Activated B cell treated with CpG ODN at 0.5 μM for 24 hours (primary cell): ENCODE results near the gene FLOT2. TPM values are rescaled to one million over a fixed set of nuclear protein-coding genes. Genes with fewer than 3 reads are reported as not detected.

Experiments used
- ATAC-seq: fragments of 200-7000 bp; cut with Tn5 transposase; one replicate; pipeline ENCODE4 v1.10.0; 2021; ENCODE audit warnings: low read depth, mild to moderate bottlenecking, moderate library complexity
- CTCF ChIA-PET: fragments of 350-600 bp; sonication (Branson Sonifier 250); formaldehyde crosslinking; loops from one replicate; lab custom pipeline; 2021; ENCODE audit warnings: antibody characterized with exemption; lab: Charles Lee
- POLR2A ChIA-PET: fragments of 350-600 bp; sonication (Branson Sonifier 250); formaldehyde crosslinking; loops from one replicate; lab custom pipeline; 2021; ENCODE audit warnings: antibody characterized with exemption; lab: Charles Lee
- DNase-seq: peaks from one replicate; pipeline ENCODE4 v3.0.0; 2022
- H3K27ac Mint-ChIP-seq: one replicate; pipeline ENCODE4 v1.8.0; 2020; ENCODE audit warnings: mixed read lengths
- H3K27me3 Mint-ChIP-seq: one replicate; pipeline ENCODE4 v1.8.0; 2021; ENCODE audit warnings: mixed read lengths
- H3K36me3 Mint-ChIP-seq: one replicate; pipeline ENCODE4 v1.8.0; 2021; ENCODE audit warnings: low read depth, mixed read lengths
- H3K4me1 Mint-ChIP-seq: one replicate; pipeline ENCODE4 v1.8.0; 2021; ENCODE audit warnings: mixed read lengths
- H3K4me3 Mint-ChIP-seq: one replicate; pipeline ENCODE4 v1.8.0; 2020; ENCODE audit warnings: mild to moderate bottlenecking, mixed read lengths
- H3K9me3 Mint-ChIP-seq: one replicate; pipeline ENCODE4 v1.8.0; 2020; ENCODE audit warnings: mixed read lengths
- CTCF ChIP-seq: fragments of 200-600 bp; IDR thresholded peaks from one replicate; pipeline ENCODE4 v1.8.0; 2022; ENCODE audit warnings: antibody characterized with exemption, mild to moderate bottlenecking
- intact Hi-C: fragments of 100-400 bp; cut with micrococcal nuclease; formaldehyde crosslinking; loops from one replicate; pipeline ENCODE4 v1.15.1; 2024
- total RNA-seq: library from RNA; stranded (reverse); gene quantifications from 2 replicates; pipeline ENCODE4 v1.2.3, GENCODE V29; 2022

The FLOT2 gene
- total RNA-seq, 1 donor from 2014 or later = 321 TPM

DNA sequence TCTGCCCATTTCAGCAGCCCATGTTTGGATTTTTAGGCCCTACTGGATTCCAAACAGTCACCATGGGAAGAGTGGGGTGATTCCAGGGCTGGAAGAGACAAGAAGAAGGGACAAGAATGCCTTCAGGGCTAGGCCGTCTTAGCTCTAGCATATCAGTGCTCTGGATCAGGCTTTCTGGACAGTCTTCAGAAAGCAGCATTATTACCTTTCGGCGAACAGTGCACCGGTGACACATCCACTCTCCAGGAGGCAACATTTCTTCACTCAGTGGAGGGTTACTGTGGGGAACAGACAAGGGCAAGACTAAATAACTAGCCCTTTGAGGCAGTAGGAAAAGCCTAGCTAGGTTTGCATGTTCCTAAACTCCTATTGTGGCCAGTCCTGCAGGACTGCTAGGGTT lies 29.3 kb upstream of the FLOT2 start:
- ATAC-seq (no peak), DNase-seq (no peak)
- ChIA-PET CTCF (interaction anchor here (1.1 to 2.6 kb wide), 3 partner anchors 18 to 200 kb away, joined by 3 to 10 read pairs (median 5); partner anchors contain the start of gene TLCD1), POLR2A (interaction anchor here (0.8 to 2.3 kb wide), 4 partner anchors 11 to 198 kb away, joined by 3 to 13 read pairs (median 3); partner anchors contain the start of gene NEK8)
- TF ChIP-seq CTCF = no peak
- Mint-ChIP-seq H3K4me1 (peaks cover 50% of the 10 kb centered on the region), H3K4me3 (no peak overlapping the region), H3K36me3 (peaks cover 66% of the 10 kb centered on the region), H3K9me3 (no peaks in the 10 kb centered on the region), H3K27me3 (no peaks in the 10 kb centered on the region), H3K27ac (peak overlapping the region; percentile 65)
- intact Hi-C loops = loop anchor here (2.0 kb wide), 1 partner anchor 22 kb away; no protein-coding TSS in a partner anchor

DNA sequence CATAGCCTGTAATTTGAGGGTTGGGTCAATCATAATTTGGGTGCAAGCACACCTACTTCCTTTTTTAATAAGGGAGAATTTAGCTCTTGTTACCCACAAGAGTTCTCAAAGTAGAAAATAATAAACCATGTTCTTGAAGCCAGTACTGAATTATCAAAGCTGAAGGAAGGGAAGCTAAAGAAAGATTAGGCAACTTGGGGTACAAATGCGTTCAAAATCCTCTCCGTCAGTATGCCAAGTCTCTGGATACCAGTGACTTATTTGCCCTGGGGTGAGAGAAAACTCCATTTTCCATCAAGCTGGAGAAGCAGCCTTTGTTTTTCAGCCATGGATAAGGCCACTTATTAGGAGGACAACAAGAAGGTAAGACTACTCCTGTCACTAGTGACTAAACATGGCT lies 28.8 kb upstream of the FLOT2 start:
- H3K9me3 Mint-ChIP-seq = no peaks in the 10 kb centered on the region
- intact Hi-C loops = loop anchor here (2.0 kb wide), 1 partner anchor 22 kb away; no protein-coding TSS in a partner anchor
- ChIA-PET CTCF (interaction anchor here (2.1 to 2.6 kb wide), 2 partner anchors 163 to 199 kb away, joined by 5 to 10 read pairs; partner anchors contain the start of gene TLCD1), POLR2A (interaction anchor here (0.5 to 2.3 kb wide), 7 partner anchors 12 to 200 kb away, joined by 3 to 13 read pairs (median 3); partner anchors contain the start of genes NEK8 and TLCD1)
- H3K27me3 Mint-ChIP-seq = no peaks in the 10 kb centered on the region
- H3K27ac Mint-ChIP-seq = peak overlapping the region; percentile 65
- peaks cover 50% of the 10 kb centered on the region for H3K4me1 Mint-ChIP-seq
- peak overlapping the region; percentile 13 for H3K4me3 Mint-ChIP-seq
- no peak for ATAC-seq
- H3K36me3 Mint-ChIP-seq = peaks cover 70% of the 10 kb centered on the region
- no peak for DNase-seq
- no peak for TF ChIP-seq CTCF

DNA sequence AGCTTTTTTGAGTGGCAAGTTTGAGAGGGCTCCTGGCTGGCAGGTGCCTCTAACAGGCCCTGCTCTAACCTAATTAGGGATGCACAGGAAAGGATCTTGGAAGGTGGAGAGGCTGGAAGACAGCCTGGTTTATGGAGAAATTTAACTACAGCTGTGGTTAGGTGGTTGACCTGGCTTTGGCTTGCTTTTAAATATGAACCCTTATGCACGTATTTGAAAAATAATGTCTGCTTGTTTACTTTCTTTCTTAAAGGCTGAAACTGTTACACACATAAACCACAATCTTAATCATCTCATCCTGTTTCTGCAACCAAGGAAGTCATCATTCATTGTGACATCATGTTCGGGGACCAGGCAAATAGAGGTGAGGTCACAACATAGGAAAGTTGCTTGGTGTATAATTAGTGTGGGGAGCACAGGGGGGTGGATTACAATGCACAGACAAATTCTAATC lies 28.4 kb upstream of the FLOT2 start:
- peaks cover 75% of the 10 kb centered on the region for H3K36me3 Mint-ChIP-seq
- DNase-seq (no peak), ATAC-seq (peak; percentile 72)
- H3K4me3 Mint-ChIP-seq = peak overlapping the region; percentile 13
- intact Hi-C loops = loop anchor here (2.0 kb wide), 1 partner anchor 23 kb away; no protein-coding TSS in a partner anchor
- CTCF ChIA-PET = interaction anchor here (2.1 to 2.6 kb wide), 2 partner anchors 163 to 199 kb away, joined by 5 to 10 read pairs; partner anchors contain the start of gene TLCD1
- H3K27ac Mint-ChIP-seq = peak overlapping the region; percentile 65
- no peaks in the 10 kb centered on the region for H3K27me3 Mint-ChIP-seq
- peaks cover 50% of the 10 kb centered on the region for H3K4me1 Mint-ChIP-seq
- H3K9me3 Mint-ChIP-seq = no peaks in the 10 kb centered on the region
- POLR2A ChIA-PET = interaction anchor here (0.5 to 2.3 kb wide), 7 partner anchors 12 to 200 kb away, joined by 3 to 13 read pairs (median 3); partner anchors contain the start of genes NEK8 and TLCD1
- TF ChIP-seq CTCF = no peak

- no peaks in the 10 kb centered on the region for H3K9me3 Mint-ChIP-seq
- TF ChIP-seq CTCF = no peak
Measured at GRCh38 chr17:28920201-28920600, 22.7 kb upstream of the FLOT2 start.

GRCh38 chr17:28918295-28918694 lies 20.8 kb upstream of the FLOT2 start:
- no peak for TF ChIP-seq CTCF
- Mint-ChIP-seq H3K4me1 (no peaks in the 10 kb centered on the region), H3K36me3 (peaks cover 92% of the 10 kb centered on the region), H3K4me3 (no peak overlapping the region), H3K27me3 (no peaks in the 10 kb centered on the region), H3K27ac (no peak overlapping the region), H3K9me3 (no peaks in the 10 kb centered on the region)
- POLR2A ChIA-PET = interaction anchor here (0.6 to 1.9 kb wide), 3 partner anchors 165 to 191 kb away, joined by 3 to 5 read pairs (median 3); no protein-coding TSS in a partner anchor
- no peak for ATAC-seq
- CTCF ChIA-PET = interaction anchor here (0.8 to 5.1 kb wide), 4 partner anchors 27 to 192 kb away, joined by 3 to 66 read pairs (median 8); partner anchors contain the start of gene TLCD1
- no peak for DNase-seq
- intact Hi-C loops = no loop called here

More at GRCh38 chr17:28920201-28920600, 22.7 kb upstream of the FLOT2 start:
- Mint-ChIP-seq H3K4me3 (no peak overlapping the region), H3K4me1 (peaks cover 3% of the 10 kb centered on the region), H3K36me3 (peaks cover 93% of the 10 kb centered on the region), H3K27me3 (no peaks in the 10 kb centered on the region), H3K27ac (no peak overlapping the region)
- ATAC-seq = no peak
- no peak for DNase-seq
- POLR2A ChIA-PET = no interaction called here
- intact Hi-C loops = no loop called here
- CTCF ChIA-PET = no interaction called here
